B cell (primary cell): ENCODE data around the gene LANCL2. TPM values are rescaled to one million over a fixed set of nuclear protein-coding genes. Genes with fewer than 3 reads are reported as not detected.

ENCODE experiments used
- ATAC-seq: fragments of 200-7000 bp; cut with Tn5 transposase; one replicate; pipeline ENCODE4 v1.10.0; 2021; ENCODE audit warnings: low read depth, mild to moderate bottlenecking, moderate number of reproducible peaks, moderate library complexity
- CTCF ChIA-PET: fragments of 350-600 bp; sonication (Branson Sonifier 250); formaldehyde crosslinking; loops from one replicate; lab custom pipeline; 2021; ENCODE audit warnings: antibody characterized with exemption, inconsistent platforms; lab: Charles Lee
- POLR2A ChIA-PET: fragments of 350-600 bp; sonication (Branson Sonifier 250); formaldehyde crosslinking; loops from one replicate; lab custom pipeline; 2021; ENCODE audit warnings: antibody characterized with exemption; lab: Charles Lee
- DNase-seq: peaks from one replicate; pipeline ENCODE4 v3.0.0; 2013
- H2AFZ ChIP-seq: 2 replicates; pipeline ENCODE4 v1.6.1; 2012; ENCODE audit warnings: mild to moderate bottlenecking, low read depth, low read length; ENCODE audit not compliant: insufficient read depth, poor library complexity, severe bottlenecking
- H3K27ac ChIP-seq, 2 donors: 1 replicate in 1 of 2; 2 replicates in 1 of 2; pipeline ENCODE4 v1.5.1; 2012 to 2013; ENCODE audit warnings: low read length in 2 of 2, mild to moderate bottlenecking in 2 of 2, moderate library complexity in 1 of 2
- H3K27me3 ChIP-seq, 4 experiments: fragments of 200-600 bp in 1 of 4; sonication (generic) in 1 of 4; replicated peaks in 1 of 4; 1 replicate in 2 of 4; 2 replicates in 2 of 4; pipeline versions ENCODE4 v1.6.1 to v1.7.0; 2013 to 2016; ENCODE audit warnings: low read length in 3 of 4, mild to moderate bottlenecking in 2 of 4, mixed read lengths in 1 of 4, moderate library complexity in 1 of 4; ENCODE audit not compliant: insufficient read depth in 4 of 4, control insufficient read depth in 3 of 4; ENCODE audit errors: control extremely low read depth in 1 of 4
- H3K36me3 ChIP-seq, 2 experiments: replicated peaks in 1 of 2; 1 replicate in 1 of 2; 2 replicates in 1 of 2; pipeline versions ENCODE4 v1.6.1 to v1.7.1; 2013; ENCODE audit warnings: low read length in 1 of 2; ENCODE audit not compliant: insufficient read depth in 2 of 2, control insufficient read depth in 1 of 2; ENCODE audit errors: control extremely low read depth in 1 of 2, extremely low read depth in 1 of 2
- H3K4me1 ChIP-seq, 2 donors: fragments of 200-600 bp in 1 of 2; sonication (generic) in 1 of 2; 1 replicate in 1 of 2; 2 replicates in 1 of 2; pipeline versions ENCODE4 v1.5.1 to v1.6.1; 2013 to 2017; ENCODE audit warnings: low read length in 2 of 2; ENCODE audit not compliant: control insufficient read depth in 2 of 2, insufficient read depth in 2 of 2
- H3K4me2 ChIP-seq: replicated peaks from 2 replicates; pipeline ENCODE3; 2012; ENCODE audit warnings: mild to moderate bottlenecking, low read depth, low read length; ENCODE audit not compliant: poor library complexity, severe bottlenecking
- H3K4me3 ChIP-seq, 5 experiments: fragments of 200-600 bp in 1 of 5; sonication (generic) in 1 of 5; 1 replicate in 3 of 5; 2 replicates in 2 of 5; pipeline versions ENCODE4 v1.5.1 to v1.7.0; 2011 to 2016; ENCODE audit warnings: low read length in 4 of 5, mild to moderate bottlenecking in 4 of 5, low read depth in 2 of 5, control low read depth in 1 of 5, moderate library complexity in 1 of 5; ENCODE audit not compliant: insufficient read depth in 1 of 5; ENCODE audit errors: control extremely low read depth in 1 of 5, extremely low read depth in 1 of 5
- H3K79me2 ChIP-seq: fragments of 200-600 bp; sonication (generic); one replicate; pipeline ENCODE4 v1.6.0; 2016; ENCODE audit warnings: low read length; ENCODE audit not compliant: control insufficient read depth, insufficient read depth
- H3K9ac ChIP-seq: fragments of 200-600 bp; sonication (generic); 2 replicates; pipeline ENCODE4 v1.6.1; 2017; ENCODE audit warnings: mild to moderate bottlenecking, low read length, moderate library complexity
- H3K9me3 ChIP-seq, 3 donors: one replicate each; pipeline versions ENCODE4 v1.6.1 to v1.7.1; 2013; ENCODE audit warnings: low read length in 2 of 3; ENCODE audit not compliant: control insufficient read depth in 2 of 3, insufficient read depth in 1 of 3; ENCODE audit errors: control extremely low read depth in 1 of 3
- H4K20me1 ChIP-seq: 2 replicates; pipeline ENCODE4 v1.6.0; 2012; ENCODE audit warnings: mild to moderate bottlenecking, low read length; ENCODE audit not compliant: insufficient read depth, control insufficient read depth, poor library complexity, severe bottlenecking
- H3K27ac Mint-ChIP-seq: one replicate; pipeline ENCODE4 v1.8.0; 2021; ENCODE audit warnings: mixed read lengths
- H3K27me3 Mint-ChIP-seq: one replicate; pipeline ENCODE4 v1.8.0; 2021; ENCODE audit warnings: mixed read lengths
- H3K4me1 Mint-ChIP-seq: one replicate; pipeline ENCODE4 v1.8.0; 2021; ENCODE audit warnings: mixed read lengths
- H3K4me3 Mint-ChIP-seq: one replicate; pipeline ENCODE4 v1.8.0; 2021; ENCODE audit warnings: mixed read lengths
- H3K9me3 Mint-ChIP-seq: one replicate; pipeline ENCODE4 v1.8.0; 2022; ENCODE audit warnings: mixed read lengths; ENCODE audit not compliant: insufficient read depth
- EZH2 ChIP-seq: IDR thresholded peaks from 2 replicates; pipeline ENCODE4 v1.6.1; 2012; ENCODE audit warnings: borderline replicate concordance, low read depth, mild to moderate bottlenecking, moderate library complexity, low read length; ENCODE audit not compliant: insufficient read depth, poor library complexity, severe bottlenecking
- whole genome bisulfite sequencing: methylation state at CpG from one replicate; pipeline ENCODE4 v1.1.5; 2013; ENCODE audit warnings: missing lambda C conversion rate; ENCODE audit not compliant: insufficient coverage; 5-methylcytosine and 5-hydroxymethylcytosine counted together
- intact Hi-C: fragments of 100-400 bp; cut with micrococcal nuclease; formaldehyde crosslinking; loops from one replicate; pipeline ENCODE4 v1.10.0; 2022
- polyA plus RNA-seq: library from polyadenylated mRNA; depleted of rRNA; stranded (reverse); fragments of >200 nt; gene quantifications from 2 replicates; pipeline ENCODE4 v1.2.3, GENCODE V29; 2012
- total RNA-seq, 2 donors: library from RNA; stranded (reverse); fragments of 120-200 nt in 1 of 2; gene quantifications; 1 replicate in 1 of 2; 2 replicates in 1 of 2; pipeline versions ENCODE4 v1.2.3 to v1.2.4, GENCODE V29; 2013 to 2022
- TF ChIP-seq, protein P1 (sequence below): fragments of 200-600 bp; IDR thresholded peaks from one replicate; pipeline ENCODE4 v1.8.0; 2022; ENCODE audit warnings: antibody characterized with exemption, mild to moderate bottlenecking

LANCL2 gene
- total and polyA plus RNA-seq, 2 donors (not counting 1 experiment from before 2014, with no cell fraction given): 3.5 to 8.1 TPM

DNA sequence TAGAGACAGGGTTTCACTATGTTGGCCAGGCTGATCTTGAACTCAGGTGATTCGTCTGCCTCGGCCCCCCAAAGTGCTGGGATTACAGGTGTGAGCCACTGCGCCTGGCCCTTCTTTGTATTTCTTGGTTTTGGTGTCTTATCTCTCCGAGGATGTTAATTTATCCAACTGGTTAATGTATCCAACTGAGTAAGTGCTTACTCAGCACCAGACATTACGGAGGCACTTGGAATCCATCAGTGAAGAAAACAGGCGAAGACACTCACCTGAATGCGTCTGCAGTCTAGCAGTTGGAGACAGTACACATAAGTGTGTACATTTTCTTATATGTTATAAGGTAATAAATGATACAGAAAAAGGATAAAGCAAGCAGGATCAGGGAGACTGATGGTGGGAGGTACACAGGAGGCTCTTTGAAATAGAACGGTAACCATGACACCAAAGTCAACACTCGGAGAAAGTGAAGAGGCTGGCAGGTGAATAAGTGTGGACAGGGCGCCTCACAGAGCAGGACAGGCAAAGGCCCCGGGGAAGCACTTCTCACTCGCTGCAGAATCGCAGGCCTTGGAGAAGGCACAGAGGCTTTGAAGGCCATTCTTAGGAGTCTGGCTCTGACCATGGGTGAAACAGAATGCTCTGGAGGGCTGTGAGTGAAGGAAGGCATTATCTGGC, 73.1 kb downstream of the LANCL2 start:
- no peak overlapping the region for H3K4me3 Mint-ChIP-seq
- POLR2A ChIA-PET: no interaction called here
- Histone ChIP-seq H3K4me2 (no peak overlapping the region), H3K4me1 (no peaks in the 10 kb centered on the region), H3K9me3 (no peaks in the 10 kb centered on the region), H3K27me3 (no peaks in the 10 kb centered on the region), H3K36me3 (no peaks in the 10 kb centered on the region), H2AFZ (no peak overlapping the region), H3K27ac (no peak overlapping the region), H4K20me1 (no peaks in the 10 kb centered on the region), H3K79me2 (no peaks in the 10 kb centered on the region), H3K9ac (no peak overlapping the region), H3K4me3 (no peak overlapping the region)
- H3K27me3 Mint-ChIP-seq: no peaks in the 10 kb centered on the region
- intact Hi-C loops: loop anchor here (10.0 kb wide), 1 partner anchor 637 kb away; no protein-coding TSS in a partner anchor
- WGBS: 96% methylated on average over 10 of the region's 13 CpGs
- no peak for TF ChIP-seq EZH2
- TF ChIP-seq, protein P1, sequence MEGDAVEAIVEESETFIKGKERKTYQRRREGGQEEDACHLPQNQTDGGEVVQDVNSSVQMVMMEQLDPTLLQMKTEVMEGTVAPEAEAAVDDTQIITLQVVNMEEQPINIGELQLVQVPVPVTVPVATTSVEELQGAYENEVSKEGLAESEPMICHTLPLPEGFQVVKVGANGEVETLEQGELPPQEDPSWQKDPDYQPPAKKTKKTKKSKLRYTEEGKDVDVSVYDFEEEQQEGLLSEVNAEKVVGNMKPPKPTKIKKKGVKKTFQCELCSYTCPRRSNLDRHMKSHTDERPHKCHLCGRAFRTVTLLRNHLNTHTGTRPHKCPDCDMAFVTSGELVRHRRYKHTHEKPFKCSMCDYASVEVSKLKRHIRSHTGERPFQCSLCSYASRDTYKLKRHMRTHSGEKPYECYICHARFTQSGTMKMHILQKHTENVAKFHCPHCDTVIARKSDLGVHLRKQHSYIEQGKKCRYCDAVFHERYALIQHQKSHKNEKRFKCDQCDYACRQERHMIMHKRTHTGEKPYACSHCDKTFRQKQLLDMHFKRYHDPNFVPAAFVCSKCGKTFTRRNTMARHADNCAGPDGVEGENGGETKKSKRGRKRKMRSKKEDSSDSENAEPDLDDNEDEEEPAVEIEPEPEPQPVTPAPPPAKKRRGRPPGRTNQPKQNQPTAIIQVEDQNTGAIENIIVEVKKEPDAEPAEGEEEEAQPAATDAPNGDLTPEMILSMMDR: no peak
- peaks cover 6% of the 10 kb centered on the region for H3K4me1 Mint-ChIP-seq
- CTCF ChIA-PET: no interaction called here
- DNase-seq: no peak
- no peak for ATAC-seq
- H3K27ac Mint-ChIP-seq: no peak overlapping the region
- H3K9me3 Mint-ChIP-seq: no peaks in the 10 kb centered on the region

DNA sequence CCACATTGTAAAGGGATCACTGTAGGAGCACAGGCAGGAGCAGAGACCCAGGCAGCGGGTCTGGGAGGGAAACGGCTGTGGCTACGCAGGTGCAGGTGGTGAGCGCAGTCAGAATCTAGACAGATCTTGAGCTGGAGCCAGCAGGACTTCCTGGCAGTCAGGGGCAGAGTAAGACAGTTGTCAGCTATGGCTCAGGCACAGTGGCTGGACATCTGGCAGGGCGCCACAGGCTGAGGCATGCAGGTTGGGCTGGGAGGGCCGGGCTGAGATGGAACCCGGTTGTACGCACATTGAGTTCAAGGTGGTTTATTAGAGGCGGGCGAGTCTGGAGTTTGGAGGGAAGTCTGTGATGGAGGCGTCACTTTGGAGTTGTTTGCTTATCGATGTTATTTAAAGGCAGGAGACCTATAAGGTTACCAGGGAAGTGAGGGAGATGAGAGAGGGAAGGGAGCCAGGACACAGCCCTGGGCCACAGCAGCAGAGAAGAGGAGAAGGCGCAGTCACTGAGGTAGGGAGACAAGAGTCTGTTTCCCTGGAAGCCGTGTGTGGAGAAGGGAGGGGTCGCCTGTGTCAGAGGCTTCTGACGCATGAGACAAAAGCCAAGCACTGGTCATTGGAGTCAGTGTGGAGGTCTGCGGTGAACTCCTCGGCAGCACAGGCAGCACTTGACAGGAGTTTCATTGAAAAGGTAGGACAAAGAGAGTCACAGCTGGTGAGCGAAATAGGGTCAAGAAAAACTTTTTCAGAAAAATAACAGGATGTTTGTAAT, 73.8 kb downstream of the LANCL2 start:
- Mint-ChIP-seq H3K9me3 (no peaks in the 10 kb centered on the region), H3K27me3 (no peaks in the 10 kb centered on the region), H3K4me1 (peaks cover 6% of the 10 kb centered on the region), H3K27ac (no peak overlapping the region), H3K4me3 (no peak overlapping the region)
- no peaks in the 10 kb centered on the region for H3K27me3 ChIP-seq
- H3K79me2 ChIP-seq: no peaks in the 10 kb centered on the region
- intact Hi-C loops: loop anchor here (10.0 kb wide), 1 partner anchor 636 kb away; no protein-coding TSS in a partner anchor
- H3K36me3 ChIP-seq: no peaks in the 10 kb centered on the region
- H4K20me1 ChIP-seq: no peaks in the 10 kb centered on the region
- ATAC-seq (no peak), DNase-seq (no peak)
- no peak overlapping the region for H2AFZ ChIP-seq
- H3K4me2 ChIP-seq: no peak overlapping the region
- TF ChIP-seq EZH2: no peak
- TF ChIP-seq, protein P1: no peak
- ChIA-PET POLR2A (no interaction called here), CTCF (interaction anchor here (1.0 kb wide), 1 partner anchor 14 kb away, joined by 3 read pairs; no protein-coding TSS in a partner anchor)
- WGBS: 69% methylated on average over 19 of the region's 19 CpGs
- H3K4me1 ChIP-seq: no peaks in the 10 kb centered on the region
- no peak overlapping the region for H3K27ac ChIP-seq
- H3K9me3 ChIP-seq: no peaks in the 10 kb centered on the region
- H3K9ac ChIP-seq: no peak overlapping the region
- no peak overlapping the region for H3K4me3 ChIP-seq
